OCI-LY7 (cell line): ENCODE data around the gene ZNF574.

Source experiments
- EZH2phosphoT487 ChIP-seq: fragments of 200-600 bp; sonication (generic); IDR thresholded peaks from 2 replicates; pipeline ENCODE4 v1.6.1; 2018; ENCODE audit warnings: low read depth, borderline replicate concordance, mild to moderate bottlenecking, mixed run types, antibody characterized with exemption, low read length, moderate library complexity, mixed read lengths
- TF ChIP-seq, protein P1 (sequence below): fragments of 200-600 bp; sonication (generic); conservative IDR thresholded peaks from 2 replicates; pipeline ENCODE4 v1.5.1; 2014; ENCODE audit warnings: mild to moderate bottlenecking, antibody characterized with exemption, low read length, moderate library complexity, mixed read lengths

GRCh38 chr19:42053037-42053935 lies 22.7 kb upstream of the ZNF574 start:
- TF ChIP-seq, protein P1, sequence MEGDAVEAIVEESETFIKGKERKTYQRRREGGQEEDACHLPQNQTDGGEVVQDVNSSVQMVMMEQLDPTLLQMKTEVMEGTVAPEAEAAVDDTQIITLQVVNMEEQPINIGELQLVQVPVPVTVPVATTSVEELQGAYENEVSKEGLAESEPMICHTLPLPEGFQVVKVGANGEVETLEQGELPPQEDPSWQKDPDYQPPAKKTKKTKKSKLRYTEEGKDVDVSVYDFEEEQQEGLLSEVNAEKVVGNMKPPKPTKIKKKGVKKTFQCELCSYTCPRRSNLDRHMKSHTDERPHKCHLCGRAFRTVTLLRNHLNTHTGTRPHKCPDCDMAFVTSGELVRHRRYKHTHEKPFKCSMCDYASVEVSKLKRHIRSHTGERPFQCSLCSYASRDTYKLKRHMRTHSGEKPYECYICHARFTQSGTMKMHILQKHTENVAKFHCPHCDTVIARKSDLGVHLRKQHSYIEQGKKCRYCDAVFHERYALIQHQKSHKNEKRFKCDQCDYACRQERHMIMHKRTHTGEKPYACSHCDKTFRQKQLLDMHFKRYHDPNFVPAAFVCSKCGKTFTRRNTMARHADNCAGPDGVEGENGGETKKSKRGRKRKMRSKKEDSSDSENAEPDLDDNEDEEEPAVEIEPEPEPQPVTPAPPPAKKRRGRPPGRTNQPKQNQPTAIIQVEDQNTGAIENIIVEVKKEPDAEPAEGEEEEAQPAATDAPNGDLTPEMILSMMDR: no peak
- TF ChIP-seq EZH2phosphoT487: no peak
